Stimulated activated CD8-positive, alpha-beta memory T cell treated with anti-CD3 and anti-CD28 coated beads, Interleukin-15, amount 100 ng/mL, for 1 hour (primary cell): ENCODE measurements around the gene HMGCLL1.

Source experiments
- DNase-seq: peaks from one replicate; pipeline ENCODE4 v3.0.0-alpha.2; 2020; ENCODE audit warnings: low read depth

The HMGCLL1 gene

GRCh38 chr6:55578537-55579363 lies at the start of gene HMGCLL1:
TSS of gene HMGCLL1 (minus strand) at chr6:55579192. CDS start at chr6:55579055, 137 bp downstream.
- no peak for DNase-seq

- DNase-seq: no peak
These were observed 43.0 kb upstream of the HMGCLL1 start for GRCh38 chr6:55621993-55622392.

- no peak for DNase-seq
These were observed 42.3 kb upstream of the HMGCLL1 start for GRCh38 chr6:55621244-55621643.

- no peak for DNase-seq
These were observed 38.3 kb upstream of the HMGCLL1 start for GRCh38 chr6:55617272-55617671.

GRCh38 chr6:55604021-55604420 lies 25.0 kb upstream of the HMGCLL1 start:
- no peak for DNase-seq

GRCh38 chr6:55601120-55601519 lies 22.1 kb upstream of the HMGCLL1 start:
- no peak for DNase-seq

- DNase-seq: no peak
These were observed 15.4 kb upstream of the HMGCLL1 start for GRCh38 chr6:55594442-55594841.

GRCh38 chr6:55584654-55585354 lies 5.8 kb upstream of the HMGCLL1 start:
- DNase-seq: no peak

GRCh38 chr6:55576811-55577210 lies 2.2 kb downstream of the HMGCLL1 start:
- DNase-seq: no peak

GRCh38 chr6:55574556-55574955 lies 4.4 kb downstream of the HMGCLL1 start:
- DNase-seq: no peak

- DNase-seq: no peak
These were observed 9.4 kb downstream of the HMGCLL1 start for GRCh38 chr6:55569638-55570037.

- DNase-seq: no peak
These were observed 10.1 kb downstream of the HMGCLL1 start for GRCh38 chr6:55568808-55569439.

- DNase-seq: no peak
These were observed 11.4 kb downstream of the HMGCLL1 start for GRCh38 chr6:55567558-55567957.

- DNase-seq: no peak
These were observed 12.8 kb downstream of the HMGCLL1 start for GRCh38 chr6:55566036-55566710.

GRCh38 chr6:55562318-55562717 lies 16.7 kb downstream of the HMGCLL1 start:
- DNase-seq: no peak

GRCh38 chr6:55560290-55560885 lies 18.6 kb downstream of the HMGCLL1 start:
- DNase-seq: no peak

- DNase-seq: no peak
These were observed 21.8 kb downstream of the HMGCLL1 start for GRCh38 chr6:55557146-55557545.

- DNase-seq: no peak
These were observed 33.2 kb downstream of the HMGCLL1 start for GRCh38 chr6:55545791-55546190.

GRCh38 chr6:55543633-55544309 lies 35.2 kb downstream of the HMGCLL1 start:
- DNase-seq: no peak

- no peak for DNase-seq
These were observed 38.0 kb downstream of the HMGCLL1 start for GRCh38 chr6:55541024-55541423.

- no peak for DNase-seq
These were observed 42.5 kb downstream of the HMGCLL1 start for GRCh38 chr6:55536391-55536956.
